Ureter (tissue), 1 donor: ENCODE measurements around the gene PAX2. TPM values are rescaled to one million over a fixed set of nuclear protein-coding genes. Genes with fewer than 3 reads are reported as not detected.

Experiments used
- DNase-seq: peaks from one replicate; pipeline ENCODE4 v3.0.0-alpha.2; 2020; ENCODE audit warnings: low spot score
- total RNA-seq: library from RNA; stranded (reverse); gene quantifications from one replicate; pipeline ENCODE4 v1.2.4, GENCODE V29; 2023
- donor health status: DM: yes; HTN: yes; CAD: no.

Gene PAX2
- total RNA-seq, 1 donor from 2014 or later, result 0.52 TPM

DNA sequence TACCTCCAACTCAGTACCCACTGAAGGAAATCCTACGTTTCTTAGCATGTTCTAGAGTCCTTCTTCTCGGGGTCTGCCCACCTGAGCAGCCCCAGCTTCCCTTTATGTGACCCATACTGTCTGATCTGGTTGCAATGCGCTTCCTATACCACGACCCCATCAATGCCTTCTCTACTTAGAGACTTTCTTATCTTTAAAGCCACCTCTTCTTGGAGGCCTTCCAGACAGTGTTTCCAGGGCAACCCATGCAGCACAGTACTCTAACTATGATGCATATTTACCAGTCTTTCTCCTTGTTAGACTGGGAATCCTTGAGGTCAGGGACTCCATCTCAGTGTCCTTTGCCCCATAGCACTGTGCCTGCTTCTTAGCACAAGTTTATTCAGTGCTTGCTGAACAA lies 112.9 kb downstream of the PAX2 start:
- no peak for DNase-seq

DNA sequence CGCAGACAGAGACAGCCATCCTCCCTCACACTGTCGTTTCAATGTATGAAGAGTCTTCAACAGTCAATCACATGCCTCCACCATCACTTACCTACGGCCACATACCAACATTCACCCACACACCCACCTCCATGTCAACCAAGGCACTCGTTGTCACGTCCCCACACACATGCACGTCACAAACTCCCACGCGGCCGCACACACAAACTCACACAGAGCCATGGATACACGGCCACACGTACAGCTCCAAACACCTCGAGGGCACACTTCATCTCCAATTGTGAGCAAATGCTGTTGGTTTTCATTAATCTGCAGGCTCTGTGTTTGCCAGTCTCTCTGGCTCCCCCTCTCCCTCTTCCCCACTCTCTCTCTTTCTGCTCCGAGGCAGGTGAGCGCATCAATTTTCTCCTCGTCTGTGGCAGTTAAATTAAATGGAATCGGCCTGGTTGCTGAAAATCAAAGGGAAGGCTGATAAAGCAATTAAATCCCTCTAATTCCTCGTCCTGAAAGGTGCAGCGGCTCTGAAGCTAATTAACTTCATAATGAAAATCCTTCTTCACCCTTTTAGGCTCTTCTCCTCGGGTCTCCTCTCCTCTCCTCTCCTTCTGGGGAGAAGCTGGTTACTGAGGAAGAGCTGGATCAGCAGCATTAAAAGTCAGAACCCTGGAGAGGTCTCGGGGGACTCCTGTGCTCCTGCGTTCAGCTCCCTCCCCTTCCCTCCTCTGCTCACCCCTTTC lies 113.5 kb downstream of the PAX2 start:
- DNase-seq, result no peak

DNA sequence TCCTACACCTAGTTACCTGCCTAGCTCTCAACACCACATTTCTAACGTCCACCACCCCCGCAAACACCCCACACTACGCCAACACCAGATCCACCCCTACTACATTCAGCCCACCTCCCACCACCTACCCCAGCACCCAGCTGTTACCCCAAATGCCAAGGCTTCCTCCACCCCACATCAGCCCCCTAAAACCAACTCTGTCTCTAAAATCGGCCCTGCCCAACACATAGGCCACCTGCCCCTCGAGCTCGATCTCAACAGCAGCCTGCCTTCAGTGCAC lies 114.0 kb downstream of the PAX2 start:
- DNase-seq, result no peak

DNA sequence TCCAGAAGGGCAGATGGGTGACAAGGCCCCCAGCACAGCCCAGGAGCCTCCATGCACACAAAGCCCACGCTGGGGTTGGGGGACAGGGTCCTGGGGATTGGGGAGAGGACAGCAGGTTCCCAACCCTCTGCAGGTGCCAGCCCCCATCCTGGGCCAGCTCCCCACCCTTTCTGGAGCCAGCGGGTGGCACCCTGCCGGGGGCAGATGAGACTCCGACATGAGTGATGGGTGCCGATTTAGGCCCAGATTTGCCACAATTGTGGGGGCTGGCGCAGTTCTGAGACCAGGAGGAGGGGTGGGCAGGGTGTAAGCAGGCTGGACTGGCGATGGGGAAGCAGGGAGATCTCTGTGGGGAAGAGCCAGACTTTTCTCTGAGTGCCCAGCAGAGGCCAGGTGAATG lies 118.1 kb downstream of the PAX2 start:
- DNase-seq, result no peak

DNA sequence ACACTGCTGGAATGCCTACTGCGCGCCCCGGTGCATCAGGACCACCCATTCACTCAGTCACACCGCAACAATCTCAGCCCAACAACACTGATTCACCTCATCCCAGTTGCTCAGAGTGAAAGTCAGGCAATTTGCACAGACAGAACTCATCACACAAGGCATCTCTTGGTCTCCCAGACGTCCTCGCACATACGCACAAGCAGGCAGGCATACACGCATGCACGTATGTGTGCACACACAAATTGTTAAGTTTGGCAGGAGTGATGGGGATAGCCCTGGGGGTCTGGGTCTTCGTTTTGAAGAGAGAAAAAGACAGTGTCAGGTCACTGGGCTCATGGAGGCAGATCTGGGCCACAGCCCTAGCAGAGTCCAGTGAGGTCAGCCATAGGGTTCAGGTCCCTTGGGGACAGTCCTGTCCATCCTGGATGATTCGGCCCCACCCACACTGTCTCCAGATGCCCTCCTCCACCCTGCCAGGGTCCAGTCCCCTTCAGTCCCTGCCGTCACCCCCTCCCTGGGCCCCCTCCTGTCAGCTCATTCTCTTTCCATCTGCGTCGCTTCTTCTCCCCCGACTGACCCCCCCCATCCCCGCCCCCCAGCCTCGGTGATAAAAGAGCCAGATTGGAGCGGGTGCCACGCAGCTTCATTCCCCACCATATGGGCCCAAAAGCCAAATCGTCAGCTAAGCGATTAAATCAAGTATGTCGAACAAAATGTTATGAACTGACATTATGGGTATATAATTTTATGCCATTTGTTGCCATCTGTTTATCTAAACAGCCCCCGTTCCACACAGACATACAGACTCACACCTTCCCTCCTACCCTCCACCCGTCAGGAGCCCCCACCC lies 118.9 kb downstream of the PAX2 start:
- no peak for DNase-seq

DNA sequence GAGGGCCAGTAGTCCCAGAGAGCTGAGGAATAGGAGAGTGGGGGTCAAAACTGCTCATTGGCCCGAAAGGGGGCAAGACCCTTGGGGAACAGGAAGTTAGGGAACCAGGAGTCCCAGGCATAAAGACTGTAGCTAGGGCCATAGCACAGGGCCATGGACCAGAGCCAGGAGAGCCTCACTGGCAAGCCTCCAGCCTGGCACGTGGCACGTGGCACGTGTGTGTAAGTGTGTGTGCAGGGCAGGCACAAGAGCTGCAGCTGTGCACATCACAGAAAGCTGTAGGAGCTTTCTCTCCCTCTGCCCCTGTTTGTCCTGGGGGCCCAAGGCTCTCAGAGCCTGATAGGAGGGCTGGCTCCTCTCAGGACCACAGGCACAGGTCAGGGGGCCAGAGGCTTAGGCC lies 119.6 kb downstream of the PAX2 start:
- DNase-seq, result no peak

DNA sequence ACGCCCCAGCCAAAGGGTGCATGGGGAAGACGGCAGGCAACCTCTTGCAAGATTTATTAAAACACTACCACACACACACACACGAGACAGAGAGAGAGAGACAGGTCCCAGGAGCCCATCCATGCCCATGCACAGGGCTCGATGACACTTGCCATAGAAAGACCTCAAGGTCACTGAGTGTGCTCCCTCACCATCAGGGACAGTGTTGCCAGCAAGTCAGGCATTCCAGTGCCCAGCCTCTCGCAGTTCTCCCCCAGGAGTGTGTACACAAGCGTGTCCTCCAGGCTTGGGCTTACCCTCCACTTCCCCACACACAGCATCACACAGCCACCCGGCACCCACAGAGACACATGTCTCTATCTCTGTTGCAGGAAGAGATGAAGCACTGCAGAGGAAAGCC lies 120.6 kb downstream of the PAX2 start:
- DNase-seq, result no peak

DNA sequence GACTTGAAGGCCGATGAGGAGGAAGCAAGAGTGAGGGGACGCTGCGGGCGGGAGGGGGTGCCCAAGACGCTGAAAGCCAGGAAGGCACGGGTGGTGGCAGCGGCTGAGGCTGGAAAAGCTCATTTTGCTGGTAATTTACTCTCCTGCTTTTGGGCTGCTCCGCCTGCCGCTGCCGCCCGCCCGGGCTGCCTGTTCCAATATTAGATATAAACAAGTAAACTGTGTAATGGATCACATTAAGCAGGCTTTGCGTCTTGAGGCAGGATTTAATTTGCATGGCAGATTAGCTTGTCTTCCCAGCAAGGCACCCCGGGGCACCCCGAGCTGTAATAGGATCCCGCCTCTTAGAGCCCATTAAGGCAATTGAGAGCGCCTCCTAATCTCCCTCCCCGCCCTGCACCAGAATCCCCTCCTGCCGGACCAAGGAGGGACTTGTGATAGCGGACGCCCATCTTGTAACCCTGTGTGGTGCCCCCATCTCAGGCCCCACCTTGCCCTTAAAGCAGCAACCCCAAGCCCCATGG lies 121.3 kb downstream of the PAX2 start:
- DNase-seq, result no peak

DNA sequence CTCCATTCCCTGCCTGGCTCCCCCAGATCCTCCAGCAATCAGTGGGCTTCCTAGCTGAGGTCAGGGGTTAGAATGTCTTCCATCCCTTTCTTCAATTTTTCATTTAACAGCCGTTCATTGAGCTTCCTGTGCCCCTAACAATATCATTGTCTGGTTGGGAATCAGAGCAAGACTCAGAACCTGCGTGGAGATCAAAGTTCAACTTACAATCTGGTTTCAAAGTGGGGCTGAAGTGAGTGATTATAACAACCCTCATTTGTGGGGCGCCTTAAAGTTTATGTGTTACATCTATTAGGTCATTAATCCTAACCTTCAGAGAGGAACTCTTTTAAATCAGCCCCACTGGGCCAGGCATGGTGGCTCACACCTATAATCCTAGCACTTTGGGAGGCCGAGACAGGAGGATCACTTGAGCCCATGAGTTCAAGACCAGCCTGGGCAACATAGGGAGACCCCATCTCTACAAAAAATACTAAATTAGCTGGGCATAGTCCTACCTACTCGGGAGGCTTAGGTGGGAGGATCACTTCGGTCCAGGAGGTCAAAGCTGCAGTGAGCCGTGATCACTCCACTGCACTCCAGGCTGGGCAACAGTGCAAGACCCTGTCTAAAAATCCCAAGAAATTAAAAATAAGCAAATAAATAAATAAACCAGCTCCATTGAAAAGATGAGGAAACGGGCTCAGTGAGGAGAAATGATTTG lies 122.0 kb downstream of the PAX2 start:
- DNase-seq, result no peak

DNA sequence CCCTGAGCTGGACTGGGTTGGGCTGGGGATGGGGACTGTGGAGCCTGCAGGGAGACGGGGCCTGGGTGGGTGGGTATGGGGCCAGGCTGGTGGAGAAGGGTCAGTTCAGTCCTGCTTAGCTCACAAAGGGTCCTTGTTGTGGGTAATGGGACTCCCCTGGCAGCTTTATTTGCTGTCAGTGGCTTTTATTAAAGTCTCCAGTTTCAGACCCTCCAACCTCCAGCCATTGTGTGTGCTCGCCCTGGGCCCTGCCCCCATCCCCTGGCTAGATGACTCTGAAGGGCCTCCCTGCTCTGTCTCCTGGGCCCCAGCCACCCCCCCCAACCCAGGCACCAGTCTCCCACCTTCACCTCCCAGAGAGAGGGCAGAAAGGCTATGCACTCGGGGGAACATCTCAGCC lies 123.0 kb downstream of the PAX2 start:
- DNase-seq, result no peak

DNA sequence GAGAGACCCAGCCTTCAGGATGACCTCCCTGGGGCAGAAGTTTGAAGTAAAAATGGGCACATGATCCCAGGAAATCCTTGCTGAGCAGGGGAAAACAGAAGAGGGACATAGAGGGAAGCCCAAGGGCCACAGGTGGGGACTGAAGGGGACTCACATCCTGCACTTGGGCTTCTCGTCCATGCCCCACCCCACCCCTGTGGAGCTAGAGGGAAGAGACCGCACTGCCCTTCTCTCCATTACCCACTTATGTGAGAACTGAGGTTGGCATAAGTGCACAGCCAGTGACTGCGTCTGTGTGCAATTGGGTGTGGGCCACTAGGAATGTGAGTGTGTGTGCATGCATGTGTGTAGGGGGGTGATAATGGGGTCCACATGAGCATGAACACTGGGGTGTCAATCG lies 124.0 kb downstream of the PAX2 start:
- DNase-seq, result no peak

DNA sequence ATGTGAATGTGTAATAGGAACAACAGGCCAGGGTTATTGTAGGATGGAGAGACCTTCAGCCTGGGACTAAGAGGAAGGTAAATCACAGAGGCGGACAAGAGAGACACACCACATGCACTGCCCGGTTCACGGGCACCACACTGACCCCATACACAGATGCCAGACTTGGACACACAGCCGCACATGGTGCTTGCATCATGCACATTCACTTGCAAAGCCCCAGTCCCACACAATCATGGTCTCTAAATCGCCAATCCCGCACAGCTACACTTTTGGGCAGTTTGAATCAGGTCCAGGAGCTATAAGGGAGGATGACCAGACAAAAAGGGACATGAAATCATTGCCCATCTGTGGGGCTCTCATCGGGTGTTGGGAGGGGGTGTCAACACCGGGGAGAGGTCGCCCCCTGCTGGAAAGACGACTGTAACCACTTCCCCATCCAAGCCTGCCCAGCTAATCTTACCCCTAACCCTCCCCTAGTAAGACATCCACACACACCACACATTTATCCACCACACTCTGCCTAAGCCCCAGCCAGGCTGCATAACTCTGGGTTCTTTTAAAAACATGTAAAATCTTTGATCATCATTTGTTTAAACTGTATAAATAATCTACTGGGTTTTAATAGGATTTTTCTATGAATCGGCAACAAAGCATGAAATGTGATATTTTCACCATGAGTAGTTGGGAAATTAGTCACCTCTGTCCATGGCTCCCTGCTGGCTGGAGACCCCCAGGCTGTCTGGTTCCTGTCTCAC lies 126.8 kb downstream of the PAX2 start:
- DNase-seq, result no peak

DNA sequence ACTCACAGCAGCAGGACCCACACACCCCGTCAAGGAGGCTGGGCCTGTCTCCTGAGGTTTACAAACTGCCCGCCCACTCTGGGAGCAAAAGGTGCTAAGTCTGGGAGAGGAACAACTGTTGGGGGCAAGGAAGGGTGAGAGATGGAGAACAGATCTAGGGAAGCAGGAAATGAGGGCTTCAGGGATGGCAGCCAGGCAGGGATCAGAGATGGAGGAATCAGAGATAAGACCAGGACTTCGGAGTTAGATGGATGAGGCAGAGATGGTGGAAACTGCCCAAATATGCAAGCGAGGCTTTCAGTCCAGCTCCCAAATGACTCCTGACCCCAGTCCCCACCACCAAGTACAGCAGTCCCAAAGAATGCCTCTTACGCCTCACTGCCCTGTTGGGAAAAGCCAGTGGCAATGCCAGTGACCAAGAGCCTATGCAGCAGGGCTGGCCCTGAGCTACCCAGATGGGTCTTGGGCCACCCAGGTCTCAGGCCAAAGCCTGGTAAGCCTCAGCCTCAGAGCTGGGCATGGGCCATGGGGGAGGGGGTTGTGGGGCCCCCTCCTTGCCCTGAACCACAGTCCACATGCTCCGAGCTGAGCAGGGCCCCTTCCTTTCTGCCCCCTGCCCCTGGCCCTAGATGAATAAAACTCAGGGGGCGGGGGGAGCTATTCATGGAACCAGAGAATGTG lies 127.9 kb downstream of the PAX2 start:
- no peak for DNase-seq

DNA sequence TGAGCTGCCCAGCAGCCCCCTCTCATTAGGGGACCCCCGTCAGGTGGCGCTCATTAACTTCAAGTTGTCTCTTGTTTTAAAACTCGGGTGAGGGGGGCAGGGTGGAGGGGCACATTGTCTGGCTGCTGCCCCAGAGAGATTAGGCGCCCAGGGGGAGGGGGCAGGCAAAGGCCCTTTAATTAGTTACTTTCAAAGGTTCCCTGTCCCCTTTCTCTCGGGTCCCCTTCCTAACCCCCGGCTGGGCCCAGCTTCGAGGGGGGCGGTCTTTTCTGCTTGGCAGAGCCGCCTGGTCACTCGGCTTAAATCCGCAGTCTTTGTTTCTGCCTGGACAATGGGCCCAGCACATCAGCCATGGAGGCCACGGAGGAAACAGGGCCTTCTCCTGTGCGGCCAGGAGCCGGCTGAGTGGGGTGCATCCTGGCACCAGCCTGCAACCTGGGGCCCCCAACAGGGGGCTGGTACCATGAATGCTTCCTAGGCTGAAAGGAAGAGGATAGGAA lies 128.5 kb downstream of the PAX2 start:
- no peak for DNase-seq

DNA sequence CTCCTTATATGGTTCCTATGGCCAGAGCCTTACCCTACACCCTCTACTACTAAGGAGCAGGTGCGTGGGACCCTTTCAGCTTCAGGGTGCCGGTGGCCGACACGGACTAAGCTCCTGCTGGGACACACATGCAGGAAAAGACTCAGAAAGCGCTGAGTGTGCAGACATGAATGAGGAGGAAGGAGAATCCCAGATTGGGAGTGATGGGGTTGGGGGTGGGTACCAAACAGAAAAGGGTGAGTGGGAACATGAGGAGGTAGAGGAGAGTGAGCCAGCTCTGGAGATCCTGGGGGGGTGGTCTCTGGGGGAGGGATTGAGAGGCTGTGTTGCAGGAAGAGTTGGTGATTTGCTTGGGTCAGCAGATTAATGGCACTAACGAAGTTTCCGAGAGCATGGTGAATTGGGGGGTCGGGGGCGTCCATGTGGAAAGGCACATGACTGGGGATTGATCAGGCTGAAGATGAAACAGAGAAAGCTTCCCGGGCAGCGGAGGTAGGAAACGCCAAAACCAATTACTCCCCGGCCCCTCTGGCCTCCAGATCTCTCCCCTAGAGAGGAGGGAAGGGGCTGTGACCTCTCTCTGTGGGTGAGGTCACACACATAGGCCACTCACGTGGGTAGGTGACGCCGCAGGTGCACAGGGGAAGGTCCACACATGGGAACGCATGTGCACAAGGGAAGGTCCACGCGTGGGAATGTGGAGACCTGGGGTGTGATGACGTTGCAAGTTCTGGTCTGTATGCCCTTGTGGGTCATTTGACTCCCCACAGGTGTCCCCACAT lies 129.5 kb downstream of the PAX2 start:
- no peak for DNase-seq

DNA sequence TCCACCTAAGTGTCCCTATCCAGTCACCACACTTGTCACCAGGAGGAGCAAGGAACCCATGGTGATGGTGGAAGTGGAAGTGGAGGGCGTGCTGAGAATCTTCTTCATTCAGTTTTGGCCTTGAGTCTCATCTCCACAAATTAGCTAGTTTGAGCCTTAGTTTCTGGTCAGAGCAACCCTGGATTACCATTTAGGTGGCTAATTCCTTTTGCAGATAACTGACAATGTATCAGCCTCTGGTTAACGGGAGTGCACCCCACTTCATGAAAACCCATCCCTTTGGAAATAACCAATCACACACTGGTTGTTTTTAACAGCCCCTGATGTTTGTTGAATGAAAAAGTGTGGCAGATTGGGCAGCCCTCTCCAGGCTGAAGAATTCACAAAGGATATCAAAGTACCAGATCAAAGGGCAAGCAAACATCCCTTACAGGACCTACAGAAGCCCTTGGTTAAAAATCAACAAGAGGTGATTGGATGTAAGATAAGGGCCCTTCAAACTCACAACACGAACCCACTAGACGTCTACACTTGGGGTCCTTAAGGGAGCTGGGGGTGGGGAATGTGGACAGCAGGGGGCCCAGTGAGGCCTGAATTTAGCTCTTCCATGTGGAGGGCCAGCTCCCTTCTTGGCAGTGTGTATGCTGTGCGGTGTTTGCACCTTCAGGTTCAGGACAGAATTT lies 130.2 kb downstream of the PAX2 start:
- DNase-seq, result no peak

DNA sequence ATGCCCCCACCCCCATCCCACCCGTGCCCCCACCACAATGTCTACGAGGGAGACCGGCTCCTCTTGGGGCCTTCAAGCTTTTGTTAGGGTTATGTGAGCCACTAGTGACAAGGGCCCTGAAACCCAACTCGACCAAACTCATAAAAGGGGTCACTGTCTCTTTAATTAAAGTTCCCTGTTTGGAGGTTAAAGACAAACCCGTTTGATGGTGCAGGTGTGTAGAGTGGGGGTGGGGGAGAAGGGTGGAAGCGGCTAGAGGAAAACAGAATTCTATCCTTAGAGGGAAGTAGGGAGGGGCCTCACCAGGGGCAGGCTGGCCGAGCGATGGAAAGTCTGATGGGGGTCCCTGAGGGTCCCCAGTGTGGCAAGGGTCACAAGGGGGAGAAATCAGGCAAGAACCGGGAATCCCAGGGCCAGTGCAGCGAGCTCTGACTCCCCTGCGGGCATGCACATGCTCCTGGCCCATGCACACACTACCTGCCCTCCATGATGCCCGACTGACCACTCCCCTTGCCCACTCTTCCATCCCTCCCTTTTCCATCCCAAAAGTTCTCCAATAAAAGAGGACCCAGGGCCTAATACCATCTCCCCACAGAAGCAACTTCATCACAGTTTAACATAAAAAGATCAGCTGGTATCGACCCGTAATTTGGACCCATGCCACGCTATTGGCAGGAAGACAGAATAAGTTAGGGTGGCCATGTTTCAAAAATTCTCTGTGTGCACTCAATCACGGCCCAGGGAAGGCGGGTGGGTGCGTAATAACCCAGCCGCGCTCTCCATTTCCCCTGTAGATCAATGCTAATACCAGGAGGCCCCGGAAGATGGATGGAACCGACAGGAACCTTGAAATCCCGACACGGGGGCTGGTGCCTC lies 131.4 kb downstream of the PAX2 start:
- DNase-seq, result no peak

DNA sequence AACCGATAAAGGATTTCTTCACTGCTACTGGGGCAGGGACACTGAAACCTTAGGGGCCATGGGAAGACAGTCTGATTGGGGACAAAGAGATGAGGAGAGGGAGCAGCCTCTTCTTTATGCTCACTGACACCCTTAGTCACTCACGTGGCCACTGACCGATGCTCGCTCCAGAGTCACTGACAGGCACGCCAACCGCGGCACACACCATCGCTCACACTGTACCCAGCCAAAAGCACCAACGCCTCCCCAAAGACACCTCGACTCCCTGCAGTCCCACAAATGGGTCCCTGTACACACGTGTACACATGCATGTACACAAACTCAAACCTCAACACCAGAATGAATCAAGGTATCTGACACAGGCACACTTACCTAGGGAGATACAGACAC lies 132.1 kb downstream of the PAX2 start:
- no peak for DNase-seq
